Measurements from ENCODE around the gene SSX5.
"Not testable (repeated sequence)": the region's sequence is repeated elsewhere in the genome, so short reads cannot be mapped to it uniquely, and the experiment has no call there.

The SSX5 gene, protein sequence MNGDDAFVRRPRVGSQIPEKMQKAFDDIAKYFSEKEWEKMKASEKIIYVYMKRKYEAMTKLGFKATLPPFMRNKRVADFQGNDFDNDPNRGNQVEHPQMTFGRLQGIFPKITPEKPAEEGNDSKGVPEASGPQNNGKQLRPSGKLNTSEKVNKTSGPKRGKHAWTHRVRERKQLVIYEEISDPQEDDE

DNA sequence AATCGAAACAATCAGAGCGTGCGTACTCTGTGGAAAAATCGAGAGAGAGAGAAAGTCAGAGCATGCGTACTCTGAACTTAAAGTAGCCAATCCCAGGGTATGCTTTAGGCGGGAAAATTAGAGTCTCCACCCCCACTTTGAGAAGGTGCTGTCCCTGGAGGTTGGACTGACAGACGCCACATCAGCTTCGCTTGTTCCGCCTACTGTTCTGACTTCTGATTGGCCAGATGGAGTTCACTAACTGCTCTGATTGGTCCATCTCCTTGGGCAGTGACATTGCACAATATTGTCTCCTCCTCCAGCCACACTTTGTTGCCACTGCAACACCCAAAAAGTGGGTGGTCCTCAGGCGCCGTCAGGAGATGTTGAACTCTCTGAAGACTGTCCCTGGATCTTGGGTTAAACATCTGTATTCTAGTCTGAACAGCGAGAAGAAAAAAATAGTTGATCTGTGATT, at the start of gene SSX5:
Gene SSX5 (minus strand): TSS at position 51 of the 457 bp plus-strand sequence. CDS start 1,437 bp downstream, outside the sequence.
- DNase-seq (ENCODE audit: extremely low read depth, insufficient read length): no peak
- H3K27me3 ChIP-seq (replicated peaks; ENCODE audit: control insufficient read depth, insufficient read depth, low read length): no peaks in the 10 kb centered on the region
- TF ChIP-seq, protein P1, sequence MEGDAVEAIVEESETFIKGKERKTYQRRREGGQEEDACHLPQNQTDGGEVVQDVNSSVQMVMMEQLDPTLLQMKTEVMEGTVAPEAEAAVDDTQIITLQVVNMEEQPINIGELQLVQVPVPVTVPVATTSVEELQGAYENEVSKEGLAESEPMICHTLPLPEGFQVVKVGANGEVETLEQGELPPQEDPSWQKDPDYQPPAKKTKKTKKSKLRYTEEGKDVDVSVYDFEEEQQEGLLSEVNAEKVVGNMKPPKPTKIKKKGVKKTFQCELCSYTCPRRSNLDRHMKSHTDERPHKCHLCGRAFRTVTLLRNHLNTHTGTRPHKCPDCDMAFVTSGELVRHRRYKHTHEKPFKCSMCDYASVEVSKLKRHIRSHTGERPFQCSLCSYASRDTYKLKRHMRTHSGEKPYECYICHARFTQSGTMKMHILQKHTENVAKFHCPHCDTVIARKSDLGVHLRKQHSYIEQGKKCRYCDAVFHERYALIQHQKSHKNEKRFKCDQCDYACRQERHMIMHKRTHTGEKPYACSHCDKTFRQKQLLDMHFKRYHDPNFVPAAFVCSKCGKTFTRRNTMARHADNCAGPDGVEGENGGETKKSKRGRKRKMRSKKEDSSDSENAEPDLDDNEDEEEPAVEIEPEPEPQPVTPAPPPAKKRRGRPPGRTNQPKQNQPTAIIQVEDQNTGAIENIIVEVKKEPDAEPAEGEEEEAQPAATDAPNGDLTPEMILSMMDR (IDR thresholded peaks at IDR 0.05; ENCODE audit: insufficient read depth, low read length, poor library complexity, severe bottlenecking): no peak
- H3K36me3 ChIP-seq (ENCODE audit: control insufficient read depth, insufficient read depth, low read length): no peaks in the 10 kb centered on the region
- H3K4me3 ChIP-seq (replicated peaks; ENCODE audit: low read depth, low read length): no peak within 1 kb of the TSS

DNA sequence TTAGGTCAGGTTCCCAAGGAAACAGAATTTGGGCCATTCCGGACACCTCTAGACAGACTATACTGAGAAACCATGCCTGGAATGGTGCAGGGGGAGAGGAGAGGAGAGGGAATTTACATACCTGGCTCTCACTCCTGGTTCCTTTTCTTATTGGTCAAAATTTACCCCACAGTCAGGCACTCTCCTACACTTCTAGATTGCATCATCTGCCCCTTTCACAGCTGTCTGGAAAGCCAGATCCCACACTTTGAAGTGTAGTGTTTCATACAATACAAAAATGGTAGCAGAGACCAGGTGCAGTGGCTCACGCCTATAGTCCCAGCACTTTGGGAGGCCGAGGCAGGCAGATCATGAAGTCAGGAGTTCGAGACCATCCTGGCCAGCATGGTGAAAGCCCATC, 27.6 kb upstream of the SSX5 start:
- not testable (repeated sequence) for H3K27me3 ChIP-seq (replicated peaks; ENCODE audit: control insufficient read depth, insufficient read depth, low read length); H3K36me3 ChIP-seq (ENCODE audit: control insufficient read depth, insufficient read depth, low read length); DNase-seq (ENCODE audit: extremely low read depth, insufficient read length); H3K4me3 ChIP-seq (replicated peaks; ENCODE audit: low read depth, low read length)

DNA sequence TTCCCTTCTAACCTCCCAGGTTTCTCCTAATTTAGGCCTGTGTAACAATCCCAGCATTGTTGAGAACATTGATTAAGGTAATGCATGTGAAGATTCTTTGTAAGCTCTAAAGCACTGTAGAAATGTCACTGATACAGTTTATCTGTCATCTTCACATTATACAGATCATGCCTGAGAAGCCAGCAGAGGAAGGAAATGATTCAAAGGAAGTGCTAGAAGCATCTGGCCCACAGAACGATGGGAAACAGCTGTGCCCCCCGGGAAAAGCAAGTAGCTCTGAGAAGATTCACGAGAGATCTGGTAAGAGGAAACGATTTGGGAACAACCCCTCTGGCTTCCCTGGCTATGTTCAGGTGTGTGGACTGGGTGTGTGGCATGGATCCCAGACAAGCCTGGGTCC, 17.7 kb upstream of the SSX5 start:
- not testable (repeated sequence) for H3K27me3 ChIP-seq (replicated peaks; ENCODE audit: control insufficient read depth, insufficient read depth, low read length)

DNA sequence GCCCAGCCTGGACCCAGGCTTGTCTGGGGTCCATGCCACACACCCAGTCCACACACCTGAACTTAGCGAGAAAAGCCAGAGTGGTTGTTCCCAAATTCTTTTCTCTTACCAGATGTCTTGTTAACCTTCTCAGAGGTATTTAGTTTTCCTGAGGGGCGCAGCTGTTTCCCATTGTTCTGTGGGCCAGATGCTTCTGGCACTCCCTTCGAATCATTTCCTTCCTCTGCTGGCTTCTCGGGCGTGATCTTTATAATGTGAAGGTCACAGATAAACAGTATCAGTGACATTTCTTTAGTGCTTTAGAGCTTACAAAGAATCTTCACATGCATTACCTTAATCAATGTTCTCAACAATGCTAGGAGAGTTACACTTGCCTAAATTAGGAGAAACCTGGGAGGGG, 6.6 kb downstream of the SSX5 start:
- not testable (repeated sequence) for H3K27me3 ChIP-seq (replicated peaks; ENCODE audit: control insufficient read depth, insufficient read depth, low read length); H3K4me3 ChIP-seq (replicated peaks; ENCODE audit: low read depth, low read length); H3K36me3 ChIP-seq (ENCODE audit: control insufficient read depth, insufficient read depth, low read length); DNase-seq (ENCODE audit: extremely low read depth, insufficient read length)

More for the DNA sequence above, 17.7 kb upstream of the SSX5 start:
- DNase-seq (ENCODE audit: extremely low read depth, insufficient read length); H3K4me3 ChIP-seq (replicated peaks; ENCODE audit: low read depth, low read length); H3K36me3 ChIP-seq (ENCODE audit: control insufficient read depth, insufficient read depth, low read length): not testable (repeated sequence)

DNA sequence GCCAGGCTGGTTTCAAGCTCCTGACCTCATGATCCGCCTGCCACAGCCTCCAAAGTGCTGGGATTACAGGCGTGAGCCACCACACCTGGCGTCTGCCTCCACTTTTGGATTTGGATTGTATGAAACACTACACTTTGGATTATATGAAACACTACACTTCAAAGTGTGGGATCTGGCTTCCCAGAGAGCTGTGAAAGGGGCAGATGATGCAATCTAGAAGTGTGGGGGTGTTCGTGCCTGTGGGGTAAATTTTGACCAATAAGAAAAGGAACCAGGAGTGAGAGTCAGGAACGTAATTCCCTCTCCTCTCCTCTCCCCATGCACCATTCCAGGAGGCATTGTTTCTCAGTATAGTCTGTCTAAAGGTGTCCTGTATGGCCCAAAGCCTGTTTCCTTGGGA, 14.7 kb downstream of the SSX5 start:
- H3K36me3 ChIP-seq (ENCODE audit: control insufficient read depth, insufficient read depth, low read length); H3K4me3 ChIP-seq (replicated peaks; ENCODE audit: low read depth, low read length); DNase-seq (ENCODE audit: extremely low read depth, insufficient read length); H3K27me3 ChIP-seq (replicated peaks; ENCODE audit: control insufficient read depth, insufficient read depth, low read length): not testable (repeated sequence)

DNA sequence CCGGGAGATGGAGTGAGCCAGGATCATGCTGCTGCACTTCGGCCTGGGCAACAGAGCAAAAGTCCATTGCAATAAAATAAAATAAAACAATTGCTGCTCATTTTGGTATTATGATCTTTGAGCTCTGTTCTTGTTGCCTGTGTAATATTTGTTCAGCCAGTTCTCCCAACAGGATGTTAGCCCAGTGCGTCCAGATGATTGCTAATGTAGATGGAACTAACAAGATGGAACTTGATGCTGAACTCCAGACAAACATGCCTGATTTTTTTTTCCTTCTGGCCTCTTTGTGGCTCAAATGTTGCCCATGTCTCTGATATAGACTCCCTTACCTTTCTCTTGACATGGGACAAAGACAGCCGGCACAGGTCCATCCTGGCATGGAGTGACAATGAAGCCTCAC, 15.8 kb downstream of the SSX5 start:
- Histone ChIP-seq H3K4me3 (replicated peaks; ENCODE audit: low read depth, low read length) (no peak overlapping the region), H3K36me3 (ENCODE audit: control insufficient read depth, insufficient read depth, low read length) (no peaks in the 10 kb centered on the region), H3K27me3 (replicated peaks; ENCODE audit: control insufficient read depth, insufficient read depth, low read length) (no peaks in the 10 kb centered on the region)
- no peak for DNase-seq (ENCODE audit: extremely low read depth, insufficient read length)
- TF ChIP-seq, protein P1 (IDR thresholded peaks at IDR 0.05; ENCODE audit: insufficient read depth, low read length, poor library complexity, severe bottlenecking): no peak

DNA sequence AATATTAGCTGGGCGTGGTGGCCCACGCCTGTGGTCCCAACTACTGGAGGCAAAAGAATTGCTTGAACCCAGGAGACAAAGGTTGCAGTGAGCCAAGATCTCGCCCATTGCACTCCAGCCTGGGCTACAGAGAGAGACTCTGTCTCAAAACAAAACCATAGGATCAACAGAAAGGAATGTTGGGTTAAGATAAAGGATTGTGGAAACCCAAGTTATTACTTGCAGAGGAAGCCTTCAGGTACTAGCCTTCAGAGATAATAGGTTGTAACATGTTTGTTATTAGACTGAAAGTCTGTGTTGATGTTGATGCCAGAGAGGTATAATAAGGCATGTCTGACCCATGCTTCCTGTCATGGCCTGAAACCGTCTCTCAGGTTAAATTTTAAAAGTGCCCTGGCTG, 16.9 kb downstream of the SSX5 start:
- H3K36me3 ChIP-seq (ENCODE audit: control insufficient read depth, insufficient read depth, low read length): no peaks in the 10 kb centered on the region
- H3K4me3 ChIP-seq (replicated peaks; ENCODE audit: low read depth, low read length): no peak overlapping the region
- DNase-seq (ENCODE audit: extremely low read depth, insufficient read length): no peak
- no peaks in the 10 kb centered on the region for H3K27me3 ChIP-seq (replicated peaks; ENCODE audit: control insufficient read depth, insufficient read depth, low read length)
- TF ChIP-seq, protein P1 (IDR thresholded peaks at IDR 0.05; ENCODE audit: insufficient read depth, low read length, poor library complexity, severe bottlenecking): no peak

DNA sequence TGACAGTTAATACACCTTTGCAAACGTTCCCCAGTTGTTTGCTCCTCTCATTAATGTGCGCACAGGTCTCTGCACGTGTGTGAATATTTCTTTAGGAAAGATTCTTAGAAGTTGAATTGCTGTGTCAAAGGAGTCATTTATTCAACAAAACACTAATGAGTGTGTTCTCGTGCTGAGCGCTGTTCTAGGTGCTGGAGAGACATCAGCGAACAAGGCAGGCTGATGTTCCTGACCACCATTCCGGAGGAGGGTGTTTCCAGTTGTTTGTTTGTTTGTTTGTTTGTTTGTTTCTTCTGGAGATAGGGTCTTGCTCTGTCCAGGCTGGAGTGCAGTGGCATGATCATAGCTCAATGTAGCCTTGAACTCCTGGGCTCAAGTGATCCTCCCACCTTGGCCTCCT, 30.3 kb downstream of the SSX5 start:
- H3K27me3 ChIP-seq (replicated peaks; ENCODE audit: control insufficient read depth, insufficient read depth, low read length); H3K36me3 ChIP-seq (ENCODE audit: control insufficient read depth, insufficient read depth, low read length); H3K4me3 ChIP-seq (replicated peaks; ENCODE audit: low read depth, low read length); DNase-seq (ENCODE audit: extremely low read depth, insufficient read length): not testable (repeated sequence)
